KMS-11 (cell line): ENCODE results near the gene SSBP1.
"Not testable (repeated sequence)": the region's sequence is repeated elsewhere in the genome, so short reads cannot be mapped to it uniquely, and the experiment has no call there.

Experiments used
- H2AFZ ChIP-seq: fragments of 200-600 bp; sonication (generic); 2 replicates; pipeline ENCODE4 v1.6.1; 2016; ENCODE audit warnings: antibody characterized with exemption, mixed run types, low read depth
- H3K27ac ChIP-seq: fragments of 200-600 bp; sonication (generic); 2 replicates; pipeline ENCODE4 v1.6.1; 2016; ENCODE audit warnings: mild to moderate bottlenecking, mixed run types
- H3K27me3 ChIP-seq: fragments of 200-600 bp; sonication (generic); 2 replicates; pipeline ENCODE4 v1.6.1; 2017; ENCODE audit warnings: mild to moderate bottlenecking, low read depth, mixed run types, moderate library complexity; ENCODE audit not compliant: insufficient read depth
- H3K36me3 ChIP-seq: fragments of 200-600 bp; sonication (generic); 2 replicates; pipeline ENCODE4 v1.6.1; 2017; ENCODE audit warnings: mild to moderate bottlenecking, mixed run types; ENCODE audit not compliant: insufficient read depth
- H3K4me1 ChIP-seq: fragments of 200-600 bp; sonication (generic); 2 replicates; pipeline ENCODE4 v1.6.1; 2016; ENCODE audit warnings: mild to moderate bottlenecking, low read depth, mixed run types; ENCODE audit not compliant: poor library complexity, severe bottlenecking
- H3K4me2 ChIP-seq: fragments of 200-600 bp; sonication (generic); 2 replicates; pipeline ENCODE4 v1.7.0; 2016; ENCODE audit warnings: mild to moderate bottlenecking, mixed run types
- H3K4me3 ChIP-seq: fragments of 200-600 bp; sonication (generic); IDR thresholded peaks from 2 replicates; pipeline ENCODE4 v1.6.1; 2017; ENCODE audit warnings: low read depth, low read length, mixed read lengths; ENCODE audit not compliant: insufficient read depth
- H3K79me2 ChIP-seq: fragments of 200-600 bp; sonication (generic); 2 replicates; pipeline ENCODE4 v1.6.1; 2016; ENCODE audit warnings: low read depth, mixed run types; ENCODE audit not compliant: insufficient read depth
- H3K9ac ChIP-seq: fragments of 200-600 bp; sonication (generic); 2 replicates; pipeline ENCODE4 v1.6.1; 2016; ENCODE audit warnings: mild to moderate bottlenecking, mixed run types
- H4K20me1 ChIP-seq: fragments of 200-600 bp; sonication (generic); 2 replicates; pipeline ENCODE4 v1.6.1; 2016; ENCODE audit warnings: mild to moderate bottlenecking, mixed run types; ENCODE audit not compliant: insufficient read depth
- CTCF ChIP-seq: fragments of 200-600 bp; sonication (generic); conservative IDR thresholded peaks from 2 replicates; pipeline ENCODE4 v1.6.1; 2017; ENCODE audit warnings: low read depth, mild to moderate bottlenecking, antibody characterized with exemption, low read length, moderate library complexity, mixed read lengths

The SSBP1 gene

GRCh38 chr7:141737836-141738591 is at the start of gene SSBP1:
TSS of gene SSBP1 (plus strand) at chr7:141738358. CDS start at chr7:141739167, 809 bp downstream.
- Histone ChIP-seq H3K4me2 (peak within 1 kb of the TSS; percentile 84), H3K27me3 (no peaks in the 10 kb centered on the region), H3K79me2 (peaks cover 32% of the 10 kb centered on the region), H3K4me3 (peak within 1 kb of the TSS; percentile 69), H4K20me1 (no peaks in the 10 kb centered on the region), H3K36me3 (peaks cover 17% of the 10 kb centered on the region; the same call in 1 of the 2 replicates), H3K9ac (peak within 1 kb of the TSS; percentile 68), H3K27ac (peak within 1 kb of the TSS; percentile 80), H2AFZ (peak within 1 kb of the TSS; percentile 89), H3K4me1 (peaks cover 28% of the 10 kb centered on the region)
- peak; percentile 91 for TF ChIP-seq CTCF

- H3K27me3 ChIP-seq = not testable (repeated sequence)
Measured at GRCh38 chr7:141689072-141689825, 48.9 kb upstream of the SSBP1 start.

GRCh38 chr7:141691540-141691939 is 46.6 kb upstream of the SSBP1 start:
- H3K4me3 ChIP-seq = no peak overlapping the region
- H3K27ac ChIP-seq = no peak overlapping the region
- TF ChIP-seq CTCF = no peak
- no peak overlapping the region for H2AFZ ChIP-seq
- no peak overlapping the region for H3K9ac ChIP-seq
- H3K4me2 ChIP-seq = no peak overlapping the region
- no peaks in the 10 kb centered on the region for H4K20me1 ChIP-seq
- H3K27me3 ChIP-seq = no peaks in the 10 kb centered on the region
- H3K79me2 ChIP-seq = no peaks in the 10 kb centered on the region; the same call in 1 of the 2 replicates
- H3K4me1 ChIP-seq = no peaks in the 10 kb centered on the region
- H3K36me3 ChIP-seq = no peaks in the 10 kb centered on the region

More at GRCh38 chr7:141689072-141689825, 48.9 kb upstream of the SSBP1 start:
- not testable (repeated sequence) for H3K79me2 ChIP-seq, H4K20me1 ChIP-seq, H3K27ac ChIP-seq, H3K4me1 ChIP-seq, H3K4me2 ChIP-seq, H3K4me3 ChIP-seq, H2AFZ ChIP-seq, H3K9ac ChIP-seq, H3K36me3 ChIP-seq

- Histone ChIP-seq H3K27me3 (no peaks in the 10 kb centered on the region), H4K20me1 (no peaks in the 10 kb centered on the region), H3K27ac (no peak overlapping the region), H3K4me1 (peaks cover 3% of the 10 kb centered on the region), H3K9ac (no peak overlapping the region), H2AFZ (no peak overlapping the region), H3K79me2 (no peaks in the 10 kb centered on the region; the same call in 1 of the 2 replicates), H3K4me2 (no peak overlapping the region), H3K4me3 (no peak overlapping the region), H3K36me3 (no peaks in the 10 kb centered on the region)
- TF ChIP-seq CTCF = no peak
Measured at GRCh38 chr7:141691961-141692360, 46.2 kb upstream of the SSBP1 start.
